Esophagus (tissue), 2 donors: ENCODE data around the gene ADAM11. TPM values are rescaled to one million over a fixed set of nuclear protein-coding genes. Genes with fewer than 3 reads are reported as not detected.
A peak's percentile ranks its signal among the peaks of the same experiment; 100 is the strongest.

Source experiments
- H3K27ac ChIP-seq, 2 donors: one replicate each; pipeline ENCODE4 v1.5.1; 2013; ENCODE audit warnings: low read depth in 2 of 2, mild to moderate bottlenecking in 2 of 2, inconsistent platforms in 1 of 2, low read length in 1 of 2, moderate library complexity in 1 of 2
- H3K27me3 ChIP-seq, 2 donors: one replicate each; pipeline ENCODE4 v1.6.1; 2013; ENCODE audit warnings: low read length in 2 of 2, control low read depth in 1 of 2, mild to moderate bottlenecking in 1 of 2; ENCODE audit not compliant: insufficient read depth in 2 of 2, control insufficient read depth in 1 of 2
- H3K36me3 ChIP-seq, 2 donors: one replicate each; pipeline ENCODE4 v1.6.1; 2013; ENCODE audit warnings: low read length in 1 of 2; ENCODE audit not compliant: control insufficient read depth in 2 of 2, insufficient read depth in 2 of 2
- H3K4me1 ChIP-seq, 2 donors: one replicate each; pipeline ENCODE4 v1.6.1; 2013; ENCODE audit warnings: low read length in 1 of 2; ENCODE audit not compliant: control insufficient read depth in 2 of 2, insufficient read depth in 2 of 2
- H3K4me3 ChIP-seq, 2 donors: one replicate each; pipeline ENCODE4 v1.5.1; 2013; ENCODE audit warnings: low read length in 2 of 2, mild to moderate bottlenecking in 2 of 2, low read depth in 1 of 2, moderate library complexity in 1 of 2
- H3K9me3 ChIP-seq, 2 donors: one replicate each; pipeline ENCODE4 v1.6.1; 2013; ENCODE audit warnings: mild to moderate bottlenecking in 2 of 2, low read depth in 1 of 2, low read length in 1 of 2, moderate library complexity in 1 of 2; ENCODE audit not compliant: control insufficient read depth in 2 of 2, insufficient read depth in 1 of 2
- WGBS, 2 donors: extraction: QIAGEN DNeasy Blood & Tissue Kit; methylation state at CpG; one replicate each; pipeline ENCODE4 v1.1.7; 2013; 5-methylcytosine and 5-hydroxymethylcytosine counted together
- polyA plus RNA-seq, 2 donors: library from polyadenylated mRNA; stranded (reverse); fragments of 200-250 nt; gene quantifications; one replicate each; pipeline ENCODE4 v1.2.3, GENCODE V29; 2013
- donor health status: healthy with polysubstance abuse.
- donor health status: Bipolar disorder and iron deficiency.

The ADAM11 gene
- polyA plus RNA-seq, 2 donors: 0.55 to 0.59 TPM

- WGBS, 2 donors: 96 to 100% methylated on average over 1 of the region's 1 CpG
- no peaks in the 10 kb centered on the region for H3K9me3 ChIP-seq
- no peaks in the 10 kb centered on the region for H3K36me3 ChIP-seq
- H3K4me1 ChIP-seq: no peaks in the 10 kb centered on the region
- H3K4me3 ChIP-seq: no peak overlapping the region
- H3K27me3 ChIP-seq: no peaks in the 10 kb centered on the region
- H3K27ac ChIP-seq: no peak overlapping the region
Observed at GRCh38 chr17:44792276-44792675, 33.5 kb downstream of the ADAM11 start.

- peak overlapping the region; percentile 53 to 58 for H3K27ac ChIP-seq
- H3K27me3 ChIP-seq: no peaks in the 10 kb centered on the region
- H3K4me1 ChIP-seq: no peaks in the 10 kb centered on the region
- no peaks in the 10 kb centered on the region for H3K36me3 ChIP-seq
- H3K4me3 ChIP-seq: no peak overlapping the region
- 74 to 76% methylated on average over 18 of the region's 18 CpGs for WGBS, 2 donors
- no peaks in the 10 kb centered on the region for H3K9me3 ChIP-seq
Observed at GRCh38 chr17:44793885-44794842, 35.4 kb downstream of the ADAM11 start.

- H3K27ac ChIP-seq: peak overlapping the region; percentile 47 to 58
- H3K9me3 ChIP-seq: no peaks in the 10 kb centered on the region
- H3K4me1 ChIP-seq: no peaks in the 10 kb centered on the region
- H3K27me3 ChIP-seq: no peaks in the 10 kb centered on the region
- no peaks in the 10 kb centered on the region for H3K36me3 ChIP-seq
- H3K4me3 ChIP-seq: no peak overlapping the region
- WGBS, 2 donors: 55 to 57% methylated on average over 10 of the region's 10 CpGs
Observed at GRCh38 chr17:44794851-44795413, 36.1 kb downstream of the ADAM11 start.

- no peaks in the 10 kb centered on the region for H3K27me3 ChIP-seq
- whole genome bisulfite sequencing, 2 donors: 71 to 73% methylated on average over 9 of the region's 9 CpGs
- H3K36me3 ChIP-seq: no peaks in the 10 kb centered on the region
- no peak overlapping the region for H3K4me3 ChIP-seq
- H3K27ac ChIP-seq: peak overlapping the region; percentile 40 to 58
- no peaks in the 10 kb centered on the region for H3K9me3 ChIP-seq
- no peaks in the 10 kb centered on the region for H3K4me1 ChIP-seq
Observed at GRCh38 chr17:44795421-44795820, 36.6 kb downstream of the ADAM11 start.

GRCh38 chr17:44795928-44796327 is 37.1 kb downstream of the ADAM11 start:
- 74 to 77% methylated on average over 10 of the region's 10 CpGs for WGBS, 2 donors
- Histone ChIP-seq H3K4me3 (no peak overlapping the region), H3K27me3 (no peaks in the 10 kb centered on the region)

GRCh38 chr17:44796731-44797130 is 37.9 kb downstream of the ADAM11 start:
- H3K27ac ChIP-seq: no peak overlapping the region
- WGBS, 2 donors: 83 to 85% methylated on average over 9 of the region's 9 CpGs
- H3K4me1 ChIP-seq: no peaks in the 10 kb centered on the region
- H3K9me3 ChIP-seq: no peaks in the 10 kb centered on the region
- no peak overlapping the region for H3K4me3 ChIP-seq
- H3K36me3 ChIP-seq: no peaks in the 10 kb centered on the region
- H3K27me3 ChIP-seq: no peaks in the 10 kb centered on the region

More at GRCh38 chr17:44795928-44796327, 37.1 kb downstream of the ADAM11 start:
- no peaks in the 10 kb centered on the region for H3K9me3 ChIP-seq
- no peaks in the 10 kb centered on the region for H3K4me1 ChIP-seq
- peak overlapping the region; percentile 41 to 68 for H3K27ac ChIP-seq
- no peaks in the 10 kb centered on the region for H3K36me3 ChIP-seq

GRCh38 chr17:44797802-44798201 is 39.0 kb downstream of the ADAM11 start:
- 73 to 80% methylated on average over 11 of the region's 11 CpGs for WGBS, 2 donors
- H3K4me3 ChIP-seq: no peak overlapping the region
- H3K4me1 ChIP-seq: no peaks in the 10 kb centered on the region
- H3K9me3 ChIP-seq: no peaks in the 10 kb centered on the region
- no peaks in the 10 kb centered on the region for H3K36me3 ChIP-seq
- H3K27me3 ChIP-seq: no peaks in the 10 kb centered on the region
- peak overlapping the region; percentile 41 to 66 for H3K27ac ChIP-seq

GRCh38 chr17:44798356-44798755 is 39.6 kb downstream of the ADAM11 start:
- Histone ChIP-seq H3K4me3 (no peak overlapping the region), H3K27me3 (no peaks in the 10 kb centered on the region), H3K27ac (peak overlapping the region in 1 of 2 donors; percentile 41), H3K4me1 (no peaks in the 10 kb centered on the region), H3K36me3 (no peaks in the 10 kb centered on the region), H3K9me3 (no peaks in the 10 kb centered on the region)
- WGBS, 2 donors: 56 to 71% methylated on average over 2 of the region's 2 CpGs

- Histone ChIP-seq H3K27me3 (no peaks in the 10 kb centered on the region), H3K27ac (no peak overlapping the region)
Observed at GRCh38 chr17:44801880-44802279, 43.1 kb downstream of the ADAM11 start.

More at GRCh38 chr17:44801880-44802279, 43.1 kb downstream of the ADAM11 start:
- no peaks in the 10 kb centered on the region for H3K36me3 ChIP-seq
- no peaks in the 10 kb centered on the region for H3K4me1 ChIP-seq
- no peak overlapping the region for H3K4me3 ChIP-seq
- WGBS, 2 donors: 86 to 89% methylated on average over 5 of the region's 5 CpGs
- peaks cover 0 to 2% of the 10 kb centered on the region in 2 donors for H3K9me3 ChIP-seq
